ENCODE data around the gene LZTS3. TPM values are rescaled to one million over a fixed set of nuclear protein-coding genes. Genes with fewer than 3 reads are reported as not detected.

The LZTS3 gene
- total and polyA plus RNA-seq, 10 of the 15 experiments (the other 5 are each of a cell fraction or from before 2014, with no cell fraction given), result 0.03 to 0.90 (median 0.22) TPM

GRCh38 chr20:3116341-3116740, 57.0 kb downstream of the LZTS3 start:
- SMC1A ChIA-PET (ENCODE audit: uncharacterized antibody, unreplicated experiment), result interaction anchor here (1.8 kb wide), 1 partner anchor 63 kb away, joined by 5 read pairs; no protein-coding TSS in a partner anchor
- 70% methylated on average over 4 of the region's 4 CpGs for WGBS (ENCODE audit: insufficient coverage, insufficient replicate concordance, low lambda C conversion rate, missing lambda C conversion rate)
- Histone ChIP-seq H3K9me3 (replicated peaks; ENCODE audit: control insufficient read depth, insufficient read depth, low read length) (no peaks in the 10 kb centered on the region), H3K36me3 (ENCODE audit: control insufficient read depth in 2 of 2, insufficient read depth in 2 of 2, low read length in 1 of 2) (peaks cover under 1 to 2% of the 10 kb centered on the region in 2 experiments), H3K4me2 (ENCODE audit: control insufficient read depth, insufficient read depth) (no peak overlapping the region), H3K27ac (ENCODE audit: control insufficient read depth, insufficient read depth) (no peak overlapping the region), H3K79me2 (ENCODE audit: control insufficient read depth, insufficient read depth, low read length) (no peaks in the 10 kb centered on the region), H2AFZ (ENCODE audit: control insufficient read depth, low read depth, low read length) (no peak overlapping the region), H3K4me3 (no peak overlapping the region), H3K4me1 (ENCODE audit: control insufficient read depth, insufficient read depth, low read length) (no peaks in the 10 kb centered on the region), H4K20me1 (ENCODE audit: control insufficient read depth, insufficient read depth) (no peaks in the 10 kb centered on the region), H3K27me3 (replicated peaks in 1 of 2; ENCODE audit: control insufficient read depth in 2 of 2, insufficient read depth in 2 of 2, low read length in 1 of 2) (no peaks in the 10 kb centered on the region), H3K9ac (ENCODE audit: control insufficient read depth, insufficient read depth, low read length) (no peak overlapping the region)
- in situ Hi-C loops (cut with MboI) (no loop called here), intact Hi-C loops (cut with micrococcal nuclease; ENCODE audit: unreplicated experiment) (loop anchor here (5.0 kb wide), 1 partner anchor 201 kb away; no protein-coding TSS in a partner anchor)
- TF ChIP-seq CBX5 (IDR thresholded peaks at IDR 0.05; ENCODE audit: low read depth) (no peak), IKZF1 (conservative IDR thresholded peaks at IDR 0.05) (no peak), ZNF592 (IDR thresholded peaks at IDR 0.05) (no peak), ZSCAN29 (IDR thresholded peaks at IDR 0.05) (no peak), SIN3A (IDR thresholded peaks at IDR 0.05; ENCODE audit: low read depth, low read length) (no peak), NFXL1 (IDR thresholded peaks at IDR 0.05; ENCODE audit: borderline replicate concordance) (no peak), ZBTB11 (CRISPR knock-in tag; IDR thresholded peaks at IDR 0.05) (no peak)
- TF ChIP-seq, protein P1, sequence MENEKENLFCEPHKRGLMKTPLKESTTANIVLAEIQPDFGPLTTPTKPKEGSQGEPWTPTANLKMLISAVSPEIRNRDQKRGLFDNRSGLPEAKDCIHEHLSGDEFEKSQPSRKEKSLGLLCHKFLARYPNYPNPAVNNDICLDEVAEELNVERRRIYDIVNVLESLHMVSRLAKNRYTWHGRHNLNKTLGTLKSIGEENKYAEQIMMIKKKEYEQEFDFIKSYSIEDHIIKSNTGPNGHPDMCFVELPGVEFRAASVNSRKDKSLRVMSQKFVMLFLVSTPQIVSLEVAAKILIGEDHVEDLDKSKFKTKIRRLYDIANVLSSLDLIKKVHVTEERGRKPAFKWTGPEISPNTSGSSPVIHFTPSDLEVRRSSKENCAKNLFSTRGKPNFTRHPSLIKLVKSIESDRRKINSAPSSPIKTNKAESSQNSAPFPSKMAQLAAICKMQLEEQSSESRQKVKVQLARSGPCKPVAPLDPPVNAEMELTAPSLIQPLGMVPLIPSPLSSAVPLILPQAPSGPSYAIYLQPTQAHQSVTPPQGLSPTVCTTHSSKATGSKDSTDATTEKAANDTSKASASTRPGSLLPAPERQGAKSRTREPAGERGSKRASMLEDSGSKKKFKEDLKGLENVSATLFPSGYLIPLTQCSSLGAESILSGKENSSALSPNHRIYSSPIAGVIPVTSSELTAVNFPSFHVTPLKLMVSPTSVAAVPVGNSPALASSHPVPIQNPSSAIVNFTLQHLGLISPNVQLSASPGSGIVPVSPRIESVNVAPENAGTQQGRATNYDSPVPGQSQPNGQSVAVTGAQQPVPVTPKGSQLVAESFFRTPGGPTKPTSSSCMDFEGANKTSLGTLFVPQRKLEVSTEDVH (IDR thresholded peaks at IDR 0.05; ENCODE audit: low read depth, partially characterized antibody), result no peak
- TF ChIP-seq, protein P2, sequence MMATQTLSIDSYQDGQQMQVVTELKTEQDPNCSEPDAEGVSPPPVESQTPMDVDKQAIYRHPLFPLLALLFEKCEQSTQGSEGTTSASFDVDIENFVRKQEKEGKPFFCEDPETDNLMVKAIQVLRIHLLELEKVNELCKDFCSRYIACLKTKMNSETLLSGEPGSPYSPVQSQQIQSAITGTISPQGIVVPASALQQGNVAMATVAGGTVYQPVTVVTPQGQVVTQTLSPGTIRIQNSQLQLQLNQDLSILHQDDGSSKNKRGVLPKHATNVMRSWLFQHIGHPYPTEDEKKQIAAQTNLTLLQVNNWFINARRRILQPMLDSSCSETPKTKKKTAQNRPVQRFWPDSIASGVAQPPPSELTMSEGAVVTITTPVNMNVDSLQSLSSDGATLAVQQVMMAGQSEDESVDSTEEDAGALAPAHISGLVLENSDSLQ (IDR thresholded peaks at IDR 0.05), result no peak
- DNase-seq (ENCODE audit: low read depth, low spot score), result no peak
- POLR2A ChIA-PET, result no interaction called here
- RAD21 ChIA-PET (ENCODE audit: unreplicated experiment), result no interaction called here
- BruUV-seq (replicated peaks), result no TSS peak
- no peak for FAIRE-seq
- CTCF ChIA-PET, result interaction anchor here (0.6 to 1.9 kb wide), 2 partner anchors 39 to 63 kb away, joined by 5 to 15 read pairs; no protein-coding TSS in a partner anchor
- no peak for ATAC-seq
